HEK293 (cell line): ENCODE measurements around the gene BCL7C.

Source experiments
- ATF2 ChIP-seq: fragments of 450-650 bp; formaldehyde crosslinking; IDR thresholded peaks from 2 replicates; pipeline ENCODE4 v1.5.1; 2016; ENCODE audit warnings: missing biosample characterization, missing genetic modification characterization, low read depth
- CTCF ChIP-seq: fragments of 450-650 bp; formaldehyde crosslinking; IDR thresholded peaks from 2 replicates; pipeline ENCODE4 v1.5.1; 2016; ENCODE audit warnings: missing biosample characterization, missing genetic modification characterization
- YY1 ChIP-seq: fragments of 450-650 bp; formaldehyde crosslinking; IDR thresholded peaks from 2 replicates; pipeline ENCODE4 v1.5.1; 2018; ENCODE audit warnings: missing biosample characterization, missing genetic modification characterization
- ZNF10 ChIP-seq: fragments of 450-650 bp; formaldehyde crosslinking; IDR thresholded peaks from 2 replicates; pipeline ENCODE4 v1.5.1; 2017; ENCODE audit warnings: missing biosample characterization, missing genetic modification characterization
- ZNF248 ChIP-seq: fragments of 450-650 bp; formaldehyde crosslinking; IDR thresholded peaks from 2 replicates; pipeline ENCODE4 v1.5.1; 2017; ENCODE audit warnings: missing biosample characterization, missing genetic modification characterization
- ZNF747 ChIP-seq: fragments of 450-650 bp; formaldehyde crosslinking; IDR thresholded peaks from 2 replicates; pipeline ENCODE4 v1.5.1; 2016; ENCODE audit warnings: missing biosample characterization, missing genetic modification characterization

- TF ChIP-seq CTCF (tag by site-specific recombination) (no peak), YY1 (tag by site-specific recombination) (no peak), ATF2 (no peak), ZNF747 (tag by site-specific recombination) (no peak), ZNF10 (tag by site-specific recombination) (no peak), ZNF248 (tag by site-specific recombination) (no peak)
Observed at GRCh38 chr16:30838876-30839471, 54.9 kb downstream of the BCL7C start.
